OCI-LY7 (cell line): ENCODE results near the gene ABCC1. TPM values are rescaled to one million over a fixed set of nuclear protein-coding genes. Genes with fewer than 3 reads are reported as not detected.

ENCODE experiments used
- BruUV-seq: library from RNA; stranded (reverse); fragments of 400-500 nt; replicated peaks from 2 replicates; lab custom pipeline; 2021; lab: Mats Ljungman, UMichigan
- CTCF ChIA-PET: fragments of 300-600 bp; sonication (Branson Sonifier 250); formaldehyde crosslinking; loops from one replicate; lab custom pipeline; 2022; ENCODE audit warnings: antibody characterized with exemption; ENCODE audit not compliant: unreplicated experiment; lab: Charles Lee
- POLR2A ChIA-PET: fragments of 300-600 bp; sonication (Branson Sonifier 250); formaldehyde crosslinking; loops from one replicate; lab custom pipeline; 2022; ENCODE audit warnings: antibody characterized with exemption; lab: Charles Lee
- DNase-seq: peaks from one replicate; pipeline ENCODE4 v3.0.0-alpha.2; 2015; ENCODE audit warnings: low spot score
- H2AFZ ChIP-seq: fragments of 200-600 bp; sonication (generic), shearing (Covaris generic); 2 replicates; pipeline ENCODE4 v1.6.1; 2014; ENCODE audit warnings: mild to moderate bottlenecking, antibody characterized with exemption, low read length, moderate library complexity
- H3K27ac ChIP-seq: fragments of 200-600 bp; sonication (generic); 2 replicates; pipeline ENCODE4 v1.5.1; 2014; ENCODE audit warnings: mixed run types, low read depth, mild to moderate bottlenecking, moderate library complexity, low read length, inconsistent platforms; ENCODE audit not compliant: poor library complexity, severe bottlenecking
- H3K36me3 ChIP-seq: fragments of 200-600 bp; sonication (generic); 2 replicates; pipeline ENCODE4 v1.6.1; 2014; ENCODE audit warnings: mild to moderate bottlenecking, antibody characterized with exemption, low read length, moderate library complexity, mixed read lengths; ENCODE audit not compliant: insufficient read depth
- H3K4me1 ChIP-seq: fragments of 200-600 bp; sonication (generic); 2 replicates; pipeline ENCODE4 v1.5.1; 2014; ENCODE audit warnings: mild to moderate bottlenecking, low read length; ENCODE audit not compliant: insufficient read depth, poor library complexity, severe bottlenecking
- H3K4me2 ChIP-seq: fragments of 200-600 bp; sonication (generic); 2 replicates; pipeline ENCODE4 v1.6.1; 2014; ENCODE audit warnings: mild to moderate bottlenecking, low read length
- H3K4me3 ChIP-seq: fragments of 200-600 bp; sonication (generic); 2 replicates; pipeline ENCODE4 v1.5.1; 2014; ENCODE audit warnings: mild to moderate bottlenecking, low read depth, low read length; ENCODE audit not compliant: poor library complexity, severe bottlenecking
- H3K79me2 ChIP-seq: fragments of 200-600 bp; sonication (generic); 2 replicates; pipeline ENCODE4 v1.6.1; 2016; ENCODE audit warnings: low read depth, mild to moderate bottlenecking, low read length, moderate library complexity, mixed read lengths; ENCODE audit not compliant: insufficient read depth
- H3K9me2 ChIP-seq: fragments of 200-600 bp; sonication (generic); 2 replicates; pipeline ENCODE4 v1.6.1; 2016; ENCODE audit warnings: mild to moderate bottlenecking, low read length, mixed read lengths; ENCODE audit not compliant: insufficient read depth
- H3K9me3 ChIP-seq: fragments of 200-600 bp; sonication (generic); 2 replicates; pipeline ENCODE4 v1.6.1; 2014; ENCODE audit warnings: mild to moderate bottlenecking, mixed run types, low read length, mixed read lengths
- H4K20me1 ChIP-seq: fragments of 200-600 bp; sonication (generic); 2 replicates; pipeline ENCODE4 v1.6.1; 2014; ENCODE audit warnings: mild to moderate bottlenecking, antibody characterized with exemption, low read length, moderate library complexity, mixed read lengths; ENCODE audit not compliant: insufficient read depth
- CTCF ChIP-seq: fragments of 200-600 bp; sonication (generic); conservative IDR thresholded peaks from 2 replicates; pipeline ENCODE4 v1.5.1; 2014; ENCODE audit warnings: mild to moderate bottlenecking, antibody characterized with exemption, low read length, moderate library complexity, mixed read lengths
- EZH2phosphoT487 ChIP-seq: fragments of 200-600 bp; sonication (generic); IDR thresholded peaks from 2 replicates; pipeline ENCODE4 v1.6.1; 2018; ENCODE audit warnings: low read depth, borderline replicate concordance, mild to moderate bottlenecking, mixed run types, antibody characterized with exemption, low read length, moderate library complexity, mixed read lengths
- intact Hi-C: fragments of 100-400 bp; cut with micrococcal nuclease; formaldehyde crosslinking; loops from one replicate; pipeline ENCODE4 v1.10.0; 2022; ENCODE audit not compliant: unreplicated experiment
- total RNA-seq, 2 experiments: library from RNA; depleted of rRNA in 1 of 2; stranded (reverse); fragments of >200 nt in 1 of 2; shearing (Covaris generic) in 1 of 2; gene quantifications; 2 replicates each; pipeline ENCODE4 v1.2.3, GENCODE V29; 2014 to 2022

ABCC1 gene
- total RNA-seq, 2 experiments from 2014 or later: 39.9 to 71.8 TPM

- Histone ChIP-seq H3K4me3 (no peak overlapping the region), H3K36me3 (peaks cover 70% of the 10 kb centered on the region), H3K9me2 (no peaks in the 10 kb centered on the region), H3K9me3 (no peaks in the 10 kb centered on the region), H3K4me1 (peaks cover 71% of the 10 kb centered on the region), H2AFZ (peak overlapping the region; percentile 54; the same call in 1 of the 2 replicates), H3K79me2 (peaks cover 5% of the 10 kb centered on the region; the same call in 1 of the 2 replicates), H4K20me1 (no peaks in the 10 kb centered on the region), H3K27ac (peak overlapping the region; percentile 100), H3K4me2 (peak overlapping the region; percentile 70)
- ChIA-PET CTCF (interaction anchor here (0.6 kb wide), 2 partner anchors 9 to 56 kb away, joined by 3 to 4 read pairs; no protein-coding TSS in a partner anchor), POLR2A (interaction anchor here (0.6 to 1.5 kb wide), 3 partner anchors 9 to 190 kb away, joined by 3 to 10 read pairs (median 5); no protein-coding TSS in a partner anchor)
- TF ChIP-seq EZH2phosphoT487: no peak
- no peak for TF ChIP-seq CTCF
- intact Hi-C loops: loop anchor here (1.0 to 2.0 kb wide), 4 partner anchors 8 to 240 kb away; partner anchors contain the start of gene MYH11
- BruUV-seq: no TSS peak
- DNase-seq: no peak
These were observed 147.4 kb downstream of the ABCC1 start for GRCh38 chr16:16096858-16097213.

- Histone ChIP-seq H2AFZ (no peak overlapping the region), H3K36me3 (peaks cover 71% of the 10 kb centered on the region), H3K4me1 (peaks cover 96% of the 10 kb centered on the region), H3K9me2 (no peaks in the 10 kb centered on the region), H3K4me2 (peak overlapping the region; percentile 58), H4K20me1 (no peaks in the 10 kb centered on the region), H3K27ac (peak overlapping the region; percentile 100), H3K9me3 (no peaks in the 10 kb centered on the region; the same call in 1 of the 2 replicates), H3K79me2 (peaks cover 6% of the 10 kb centered on the region; the same call in 1 of the 2 replicates), H3K4me3 (no peak overlapping the region)
- no peak for DNase-seq
- intact Hi-C loops: no loop called here
- no TSS peak for BruUV-seq
- TF ChIP-seq CTCF: no peak
- no peak for TF ChIP-seq EZH2phosphoT487
- POLR2A ChIA-PET: interaction anchor here (0.6 to 1.0 kb wide), 2 partner anchors 24 to 221 kb away, joined by 3 to 4 read pairs; no protein-coding TSS in a partner anchor
- CTCF ChIA-PET: no interaction called here
These were observed 149.9 kb downstream of the ABCC1 start for GRCh38 chr16:16099320-16099719.

- H3K4me2 ChIP-seq: peak overlapping the region; percentile 58
- H2AFZ ChIP-seq: no peak overlapping the region
- H4K20me1 ChIP-seq: no peaks in the 10 kb centered on the region
- peaks cover 100% of the 10 kb centered on the region for H3K4me1 ChIP-seq
- no peaks in the 10 kb centered on the region; the same call in 1 of the 2 replicates for H3K9me3 ChIP-seq
- H3K9me2 ChIP-seq: no peaks in the 10 kb centered on the region
- H3K27ac ChIP-seq: peak overlapping the region; percentile 100
- H3K36me3 ChIP-seq: peaks cover 68% of the 10 kb centered on the region
- intact Hi-C loops: loop anchor here (10.0 kb wide), 1 partner anchor 456 kb away; the partner anchor contains the start of gene MARF1
- ChIA-PET POLR2A (no interaction called here), CTCF (interaction anchor here (0.5 kb wide), 1 partner anchor 510 kb away, joined by 3 read pairs; no protein-coding TSS in a partner anchor)
- TF ChIP-seq CTCF (no peak), EZH2phosphoT487 (no peak)
- BruUV-seq: no TSS peak
- peak overlapping the region; percentile 47 for H3K4me3 ChIP-seq
- DNase-seq: peak; percentile 84
- peaks cover 6% of the 10 kb centered on the region; the same call in 1 of the 2 replicates for H3K79me2 ChIP-seq
These were observed 151.2 kb downstream of the ABCC1 start for GRCh38 chr16:16100631-16101030.
